ENCODE results near the gene SOX9. TPM values are rescaled to one million over a fixed set of nuclear protein-coding genes. Genes with fewer than 3 reads are reported as not detected.

The SOX9 gene
- total RNA-seq, 4 donors from 2014 or later, result 22.4 to 94.8 (median 40.8) TPM

GRCh38 chr17:72151565-72152386 is 31.0 kb downstream of the SOX9 start:
- DNase-seq (ENCODE audit: low spot score in 2 of 2), result peak in 1 of 2 donors; percentile 24
- 41 to 51% methylated on average over 11 of the region's 11 CpGs for WGBS, 2 donors
- intact Hi-C loops (cut with DNase I; ENCODE audit: low total_unique reads), result no loop called here
- no peak overlapping the region for H3K4me3 ChIP-seq (ENCODE audit: low read depth, poor library complexity, severe bottlenecking)
- TF ChIP-seq CTCF (IDR thresholded peaks at IDR 0.05), result no peak
- no peak for TF ChIP-seq POLR2A (IDR thresholded peaks at IDR 0.05)

- TF ChIP-seq POLR2A (IDR thresholded peaks at IDR 0.05) (no peak), CTCF (IDR thresholded peaks at IDR 0.05) (no peak)
- 59 to 62% methylated on average over 2 of the region's 2 CpGs for WGBS, 2 donors
- intact Hi-C loops (cut with DNase I; ENCODE audit: low total_unique reads), result no loop called here
- no peak overlapping the region for H3K4me3 ChIP-seq (ENCODE audit: low read depth, poor library complexity, severe bottlenecking)
- DNase-seq (ENCODE audit: low spot score in 2 of 2), result no peak
These were observed 31.6 kb downstream of the SOX9 start for GRCh38 chr17:72152387-72152929.

- 62% methylated on average over 15 of the region's 15 CpGs for WGBS, 2 donors
- TF ChIP-seq POLR2A (IDR thresholded peaks at IDR 0.05), result no peak
- intact Hi-C loops (cut with DNase I; ENCODE audit: low total_unique reads), result no loop called here
- DNase-seq (ENCODE audit: low spot score in 2 of 2), result no peak
- no peak overlapping the region for H3K4me3 ChIP-seq (ENCODE audit: low read depth, poor library complexity, severe bottlenecking)
These were observed 38.4 kb downstream of the SOX9 start for GRCh38 chr17:72158895-72159885.

- no peak for DNase-seq (ENCODE audit: low spot score in 2 of 2)
- intact Hi-C loops (cut with DNase I; ENCODE audit: low total_unique reads), result no loop called here
- WGBS, 2 donors, result 90 to 91% methylated on average over 2 of the region's 2 CpGs
- TF ChIP-seq POLR2A (IDR thresholded peaks at IDR 0.05) (no peak), CTCF (IDR thresholded peaks at IDR 0.05) (no peak)
- no peak overlapping the region for H3K4me3 ChIP-seq (ENCODE audit: low read depth, poor library complexity, severe bottlenecking)
These were observed 41.7 kb downstream of the SOX9 start for GRCh38 chr17:72162569-72162968.

- intact Hi-C loops (cut with DNase I; ENCODE audit: low total_unique reads), result no loop called here
- no peak for TF ChIP-seq CTCF (IDR thresholded peaks at IDR 0.05)
- no peak for TF ChIP-seq POLR2A (IDR thresholded peaks at IDR 0.05)
- DNase-seq (ENCODE audit: low spot score in 2 of 2), result no peak
- 90 to 91% methylated on average over 2 of the region's 2 CpGs for WGBS, 2 donors
- H3K4me3 ChIP-seq (ENCODE audit: low read depth, poor library complexity, severe bottlenecking), result no peak overlapping the region
These were observed 42.7 kb downstream of the SOX9 start for GRCh38 chr17:72163474-72163873.

Measured in lower leg skin (tissue), 4 donors.